IPS-18c (cell line): Measurements from ENCODE around the gene TUBB.
"Not testable (repeated sequence)": the region's sequence is repeated elsewhere in the genome, so short reads cannot be mapped to it uniquely, and the experiment has no call there.

ENCODE experiments used
- H3K4me3 ChIP-seq: 2 replicates; pipeline ENCODE4 v1.7.0; 2013; ENCODE audit warnings: low read depth, mild to moderate bottlenecking, low read length, moderate library complexity; ENCODE audit not compliant: insufficient read depth
- H3K9me3 ChIP-seq: one replicate; pipeline ENCODE4 v1.6.1; 2013; ENCODE audit warnings: mild to moderate bottlenecking, low read length, moderate library complexity; ENCODE audit not compliant: control insufficient read depth, insufficient read depth

Gene TUBB

GRCh38 chr6:30763618-30764489 is 43.7 kb downstream of the TUBB start:
- no peaks in the 10 kb centered on the region for H3K9me3 ChIP-seq
- no peak overlapping the region; the same call in 1 of the 2 replicates for H3K4me3 ChIP-seq

- not testable (repeated sequence) for H3K9me3 ChIP-seq, H3K4me3 ChIP-seq
Measured at GRCh38 chr6:30764490-30765043, 44.4 kb downstream of the TUBB start.

GRCh38 chr6:30765495-30765894 is 45.3 kb downstream of the TUBB start:
- not testable (repeated sequence) for H3K9me3 ChIP-seq, H3K4me3 ChIP-seq

- no peaks in the 10 kb centered on the region for H3K9me3 ChIP-seq
- no peak overlapping the region for H3K4me3 ChIP-seq
Measured at GRCh38 chr6:30766461-30767157, 46.5 kb downstream of the TUBB start.

- H3K9me3 ChIP-seq = no peaks in the 10 kb centered on the region
- H3K4me3 ChIP-seq = no peak overlapping the region
Measured at GRCh38 chr6:30767158-30767943, 47.2 kb downstream of the TUBB start.

GRCh38 chr6:30767944-30768301 is 47.8 kb downstream of the TUBB start:
- H3K9me3 ChIP-seq = no peaks in the 10 kb centered on the region

GRCh38 chr6:30768634-30769087 is 48.5 kb downstream of the TUBB start:
- Histone ChIP-seq H3K9me3 (no peaks in the 10 kb centered on the region), H3K4me3 (no peak overlapping the region)

More at GRCh38 chr6:30767944-30768301, 47.8 kb downstream of the TUBB start:
- no peak overlapping the region for H3K4me3 ChIP-seq

- Histone ChIP-seq H3K9me3 (no peaks in the 10 kb centered on the region), H3K4me3 (peak overlapping the region; percentile 24; the same call in 1 of the 2 replicates)
Measured at GRCh38 chr6:30769088-30769852, 49.1 kb downstream of the TUBB start.

GRCh38 chr6:30769853-30770524 is 49.8 kb downstream of the TUBB start:
- H3K4me3 ChIP-seq = no peak overlapping the region
- H3K9me3 ChIP-seq = no peaks in the 10 kb centered on the region

GRCh38 chr6:30770592-30770991 is 50.4 kb downstream of the TUBB start:
- no peaks in the 10 kb centered on the region for H3K9me3 ChIP-seq

GRCh38 chr6:30774701-30775100 is 54.5 kb downstream of the TUBB start:
- Histone ChIP-seq H3K9me3 (no peaks in the 10 kb centered on the region), H3K4me3 (no peak overlapping the region)

More at GRCh38 chr6:30770592-30770991, 50.4 kb downstream of the TUBB start:
- H3K4me3 ChIP-seq = no peak overlapping the region
